Measurements from ENCODE around the gene ADPRM.

ADPRM gene

DNA sequence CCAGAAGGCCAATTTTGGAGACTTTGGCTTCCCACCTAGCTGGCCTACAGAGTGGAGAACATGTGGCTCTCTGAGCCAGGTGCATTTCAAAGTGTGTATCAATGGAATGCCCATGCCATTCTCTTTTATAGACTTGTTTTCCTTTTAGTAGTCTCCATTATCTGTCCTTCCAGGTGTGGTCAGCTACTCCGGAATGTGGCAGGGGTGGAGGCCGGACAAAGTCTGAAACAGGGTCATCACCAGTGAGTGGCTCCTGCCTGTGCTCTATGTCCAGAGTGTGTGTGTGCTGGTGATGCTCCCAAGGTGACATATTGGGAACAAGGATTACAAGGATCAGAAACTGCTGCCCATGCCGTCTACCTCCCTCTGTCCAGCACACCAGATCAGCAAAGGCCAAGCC, 36.3 kb downstream of the ADPRM start:
- TF ChIP-seq, protein P1, sequence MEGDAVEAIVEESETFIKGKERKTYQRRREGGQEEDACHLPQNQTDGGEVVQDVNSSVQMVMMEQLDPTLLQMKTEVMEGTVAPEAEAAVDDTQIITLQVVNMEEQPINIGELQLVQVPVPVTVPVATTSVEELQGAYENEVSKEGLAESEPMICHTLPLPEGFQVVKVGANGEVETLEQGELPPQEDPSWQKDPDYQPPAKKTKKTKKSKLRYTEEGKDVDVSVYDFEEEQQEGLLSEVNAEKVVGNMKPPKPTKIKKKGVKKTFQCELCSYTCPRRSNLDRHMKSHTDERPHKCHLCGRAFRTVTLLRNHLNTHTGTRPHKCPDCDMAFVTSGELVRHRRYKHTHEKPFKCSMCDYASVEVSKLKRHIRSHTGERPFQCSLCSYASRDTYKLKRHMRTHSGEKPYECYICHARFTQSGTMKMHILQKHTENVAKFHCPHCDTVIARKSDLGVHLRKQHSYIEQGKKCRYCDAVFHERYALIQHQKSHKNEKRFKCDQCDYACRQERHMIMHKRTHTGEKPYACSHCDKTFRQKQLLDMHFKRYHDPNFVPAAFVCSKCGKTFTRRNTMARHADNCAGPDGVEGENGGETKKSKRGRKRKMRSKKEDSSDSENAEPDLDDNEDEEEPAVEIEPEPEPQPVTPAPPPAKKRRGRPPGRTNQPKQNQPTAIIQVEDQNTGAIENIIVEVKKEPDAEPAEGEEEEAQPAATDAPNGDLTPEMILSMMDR (IDR thresholded peaks at IDR 0.05; ENCODE audit: low read depth, low read length, missing control alignments), result no peak
- Histone ChIP-seq H3K27ac (no peak overlapping the region), H3K36me3 (replicated peaks) (no peaks in the 10 kb centered on the region), H3K27me3 (replicated peaks) (no peaks in the 10 kb centered on the region), H3K4me3 (ENCODE audit: low read depth, low read length) (no peak overlapping the region)
- DNase-seq, result no peak
- in situ Hi-C loops (cut with HindIII; ENCODE audit: low pct_ligation_motif_present, low sequenced_read_pairs), result loop anchor here (25.0 kb wide), 1 partner anchor 1254 kb away; the partner anchor contains the start of gene ZNF18

DNA sequence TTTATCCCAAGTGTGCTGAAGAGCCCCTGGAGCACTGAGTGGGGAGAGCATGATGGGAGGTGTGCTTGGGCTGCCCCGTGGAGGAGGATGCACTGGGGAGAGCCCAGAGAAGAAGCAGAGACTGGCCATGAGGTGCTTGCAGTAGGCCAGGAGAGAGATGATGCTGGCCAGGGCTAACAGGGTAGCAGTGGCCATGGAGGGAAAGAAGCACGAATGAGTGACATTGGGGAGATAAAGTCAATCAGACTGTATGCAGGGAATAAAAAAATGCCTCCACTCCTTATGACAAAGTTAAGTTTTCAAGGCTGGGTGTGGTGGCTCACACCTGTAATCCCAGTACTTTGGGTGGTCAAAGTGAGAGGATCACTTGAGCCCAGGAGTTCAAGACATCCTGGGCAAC, 37.9 kb downstream of the ADPRM start:
- Histone ChIP-seq H3K27ac (no peak overlapping the region), H3K36me3 (replicated peaks) (no peaks in the 10 kb centered on the region), H3K27me3 (replicated peaks) (no peaks in the 10 kb centered on the region), H3K4me3 (ENCODE audit: low read depth, low read length) (no peak overlapping the region)
- TF ChIP-seq, protein P1 (IDR thresholded peaks at IDR 0.05; ENCODE audit: low read depth, low read length, missing control alignments), result no peak
- no peak for DNase-seq
- in situ Hi-C loops (cut with HindIII; ENCODE audit: low pct_ligation_motif_present, low sequenced_read_pairs), result loop anchor here (25.0 kb wide), 1 partner anchor 1252 kb away; the partner anchor contains the start of gene ZNF18

DNA sequence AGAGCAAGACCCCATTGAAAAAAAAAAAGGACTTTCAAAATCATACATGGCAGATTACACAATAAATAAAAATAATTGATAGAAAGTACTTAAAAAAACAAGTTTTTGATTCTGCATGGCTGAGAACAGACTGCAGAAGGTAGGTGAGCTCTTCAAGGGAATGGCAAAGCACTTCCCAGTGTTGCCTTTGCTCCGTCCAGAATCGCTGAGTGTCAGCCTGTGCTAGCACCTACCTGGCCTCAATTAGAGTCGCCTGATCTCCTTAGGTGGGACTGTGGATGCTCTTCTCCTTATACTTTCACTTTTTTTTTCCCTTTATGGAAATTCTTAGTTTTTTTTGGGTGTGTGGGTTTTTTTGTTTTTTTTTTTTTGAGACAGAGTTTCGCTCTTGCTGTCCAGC, 38.4 kb downstream of the ADPRM start:
- no peak for DNase-seq
- TF ChIP-seq, protein P1 (IDR thresholded peaks at IDR 0.05; ENCODE audit: low read depth, low read length, missing control alignments), result no peak
- Histone ChIP-seq H3K27ac (no peak overlapping the region), H3K27me3 (replicated peaks) (no peaks in the 10 kb centered on the region), H3K4me3 (ENCODE audit: low read depth, low read length) (no peak overlapping the region), H3K36me3 (replicated peaks) (no peaks in the 10 kb centered on the region)
- in situ Hi-C loops (cut with HindIII; ENCODE audit: low pct_ligation_motif_present, low sequenced_read_pairs), result loop anchor here (25.0 kb wide), 1 partner anchor 1251 kb away; the partner anchor contains the start of gene ZNF18

DNA sequence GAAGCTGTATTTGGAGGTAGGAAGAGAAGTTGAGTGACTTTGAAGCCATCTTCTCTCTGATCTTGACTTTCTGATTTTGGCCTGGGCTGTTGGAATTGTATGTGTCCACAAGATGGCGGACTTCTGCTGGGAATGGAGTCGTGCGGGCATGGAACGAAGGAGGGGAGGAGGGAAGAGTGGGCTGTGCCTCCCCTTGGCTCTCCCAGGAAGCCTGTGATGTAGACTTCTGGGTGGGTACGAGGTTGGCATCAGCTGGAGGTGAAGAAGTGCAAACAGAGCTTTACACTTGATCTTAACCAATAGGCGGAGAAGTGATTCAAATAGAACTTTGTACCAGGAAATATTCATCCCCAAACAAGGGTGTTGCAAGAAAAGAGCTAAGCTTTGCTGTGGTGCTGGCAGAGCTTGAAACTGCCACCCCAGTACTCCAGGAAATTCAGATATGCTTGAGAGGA, 39.8 kb downstream of the ADPRM start:
- DNase-seq, result peak; percentile 47
- Histone ChIP-seq H3K27me3 (replicated peaks) (no peaks in the 10 kb centered on the region), H3K27ac (no peak overlapping the region), H3K4me3 (ENCODE audit: low read depth, low read length) (no peak overlapping the region), H3K36me3 (replicated peaks) (no peaks in the 10 kb centered on the region)
- in situ Hi-C loops (cut with HindIII; ENCODE audit: low pct_ligation_motif_present, low sequenced_read_pairs), result loop anchor here (25.0 kb wide), 1 partner anchor 1250 kb away; the partner anchor contains the start of gene ZNF18
- TF ChIP-seq, protein P1 (IDR thresholded peaks at IDR 0.05; ENCODE audit: low read depth, low read length, missing control alignments), result peak; percentile 87

DNA sequence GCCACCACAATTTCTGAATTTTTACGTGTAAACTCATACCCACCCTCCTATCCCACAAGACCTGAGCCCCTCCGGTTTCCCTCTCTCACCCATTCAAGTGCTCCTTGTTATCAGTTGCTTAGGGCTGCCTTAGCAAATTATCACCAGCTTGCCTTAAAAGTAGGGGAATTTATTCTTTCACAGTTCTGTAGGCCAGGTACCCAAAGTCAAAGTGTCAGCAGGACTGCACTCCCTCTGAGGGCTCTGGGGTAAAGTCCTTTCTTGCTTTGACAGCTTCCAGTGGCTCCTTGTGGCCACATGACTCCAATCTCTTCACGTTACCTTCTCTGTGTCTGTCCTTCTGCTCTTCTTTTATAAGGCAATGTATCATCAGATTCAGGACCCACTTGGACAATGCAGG, 40.3 kb downstream of the ADPRM start:
- no peak overlapping the region for H3K4me3 ChIP-seq (ENCODE audit: low read depth, low read length)
- no peaks in the 10 kb centered on the region for H3K36me3 ChIP-seq (replicated peaks)
- in situ Hi-C loops (cut with HindIII; ENCODE audit: low pct_ligation_motif_present, low sequenced_read_pairs), result loop anchor here (25.0 kb wide), 1 partner anchor 1250 kb away; the partner anchor contains the start of gene ZNF18
- TF ChIP-seq, protein P1 (IDR thresholded peaks at IDR 0.05; ENCODE audit: low read depth, low read length, missing control alignments), result no peak
- H3K27me3 ChIP-seq (replicated peaks), result no peaks in the 10 kb centered on the region
- no peak for DNase-seq
- no peak overlapping the region for H3K27ac ChIP-seq
